ENCODE measurements around the gene INHA. TPM values are rescaled to one million over a fixed set of nuclear protein-coding genes. Genes with fewer than 3 reads are reported as not detected.

INHA gene
- polyA plus RNA-seq, 10 donors = 0.16 to 1.5 (median 0.57) TPM

DNA sequence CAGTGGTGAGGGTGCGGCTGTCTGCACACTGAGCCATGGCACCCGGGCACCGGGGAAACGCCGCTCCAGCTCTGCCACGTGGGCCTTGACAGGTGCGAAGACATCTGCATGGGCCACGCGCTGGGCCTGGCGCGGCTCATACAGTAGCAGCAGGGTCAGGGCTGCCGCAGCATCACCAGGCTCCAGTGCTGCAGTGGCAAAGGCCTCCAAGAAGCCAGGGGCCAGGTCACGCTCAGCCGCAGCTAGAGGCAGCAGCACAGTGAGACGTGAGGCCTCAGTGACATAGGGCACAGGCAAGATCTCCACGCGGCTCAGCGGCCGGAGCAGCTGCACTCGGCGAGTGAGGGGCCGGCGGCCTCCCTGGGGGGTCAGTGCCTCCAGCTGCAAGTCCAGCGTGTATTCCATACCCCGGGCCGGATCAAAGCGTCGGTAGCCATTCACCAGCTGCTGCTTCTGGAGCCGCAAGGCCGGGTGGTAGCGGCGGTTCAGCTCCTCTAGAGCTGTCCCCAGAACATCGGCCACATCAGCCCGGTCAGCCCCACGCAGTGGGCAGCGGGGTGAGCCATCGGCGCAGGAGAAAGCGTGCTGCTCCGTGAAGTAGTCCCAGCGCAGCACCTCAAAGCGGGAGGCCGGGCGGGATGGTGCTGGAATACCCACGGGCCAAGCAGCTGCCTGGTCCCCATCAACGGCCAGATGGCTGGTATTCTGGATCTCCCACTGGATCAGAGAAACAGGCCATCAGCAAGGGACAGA is 32.0 kb upstream of the INHA start:
- DNase-seq = no peak

- no peak for DNase-seq
Observed at GRCh38 chr2:219540784-219541504, 31.2 kb upstream of the INHA start.

DNA sequence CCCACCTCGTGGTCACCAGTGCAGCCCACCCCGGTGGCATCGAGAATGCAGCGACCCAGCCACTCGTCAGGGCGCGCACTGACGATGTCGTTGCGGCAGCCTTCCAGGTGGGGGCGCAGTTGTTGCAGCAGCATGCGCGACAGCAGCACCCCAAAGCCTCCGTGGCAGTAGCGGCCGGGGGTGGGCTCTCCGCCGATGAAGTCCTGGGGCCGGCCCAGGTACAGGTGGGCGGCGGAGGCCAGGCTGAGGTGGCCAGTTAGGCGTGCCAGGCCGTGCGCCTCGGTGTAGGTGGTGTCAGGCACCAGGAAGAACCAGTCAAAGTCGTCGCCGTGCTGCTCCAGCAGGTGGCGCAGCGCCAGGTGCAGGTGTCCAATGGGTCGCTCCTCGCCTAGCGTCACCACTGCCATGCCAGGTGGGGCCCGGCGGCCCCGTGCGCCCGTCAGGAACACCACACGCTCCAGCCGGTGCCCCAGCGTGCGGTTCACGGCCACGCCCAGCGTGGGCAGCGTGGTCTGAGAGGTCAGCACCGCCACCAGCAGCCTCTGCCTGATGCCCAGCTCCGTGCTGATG is 30.4 kb upstream of the INHA start:
- peak; percentile 56 to 90 (median 75) for DNase-seq

GRCh38 chr2:219542931-219543595 is 29.0 kb upstream of the INHA start:
- DNase-seq = no peak

DNA sequence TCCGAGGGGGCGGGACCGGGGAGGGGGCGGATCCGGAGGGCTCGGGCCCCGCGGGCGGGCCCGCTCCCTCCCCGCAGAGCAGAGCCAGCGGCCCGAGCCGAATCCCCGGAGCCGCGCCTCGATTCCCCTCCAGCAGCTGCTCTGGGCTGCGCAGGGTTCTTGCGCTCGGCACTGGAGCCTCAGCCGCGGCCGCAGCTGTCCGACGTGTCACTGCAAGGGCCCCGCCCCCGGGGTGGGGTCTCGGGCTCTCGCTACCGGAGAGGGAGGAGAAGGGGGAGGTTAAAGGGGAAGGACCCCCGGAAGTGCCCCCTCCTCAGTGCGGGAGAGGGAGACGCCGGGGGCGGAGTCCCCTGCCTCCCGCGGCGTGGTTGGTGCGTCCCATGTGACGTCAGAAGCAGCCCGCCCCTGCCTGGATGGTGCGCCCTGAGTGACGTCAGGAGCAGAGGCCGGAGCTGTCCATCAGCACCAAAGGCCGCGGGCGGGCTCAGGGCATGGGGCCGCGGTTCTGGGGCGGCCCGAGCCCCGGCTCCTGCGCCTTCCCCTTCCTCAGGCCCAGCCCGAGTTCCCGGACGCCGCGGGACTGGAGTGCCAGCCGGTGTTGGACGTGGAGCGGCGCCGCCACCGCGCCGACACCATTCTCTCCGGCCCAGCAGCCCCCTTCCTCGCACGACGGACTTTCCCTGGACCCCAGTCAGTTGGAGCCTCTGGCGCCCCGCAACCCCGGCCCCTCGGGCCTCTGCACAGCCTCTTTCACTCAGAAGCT is 28.3 kb upstream of the INHA start, which contains the start of the genes CHPF and TMEM198:
CHPF (minus strand) TSS at position 214 of the 763 bp plus-strand sequence. CDS start 271 bp downstream, outside the sequence.
TMEM198 (plus strand) TSS at position 433 of the 763 bp plus-strand sequence. CDS start 700 bp downstream, outside the sequence.
- peak; percentile 99 for DNase-seq

DNA sequence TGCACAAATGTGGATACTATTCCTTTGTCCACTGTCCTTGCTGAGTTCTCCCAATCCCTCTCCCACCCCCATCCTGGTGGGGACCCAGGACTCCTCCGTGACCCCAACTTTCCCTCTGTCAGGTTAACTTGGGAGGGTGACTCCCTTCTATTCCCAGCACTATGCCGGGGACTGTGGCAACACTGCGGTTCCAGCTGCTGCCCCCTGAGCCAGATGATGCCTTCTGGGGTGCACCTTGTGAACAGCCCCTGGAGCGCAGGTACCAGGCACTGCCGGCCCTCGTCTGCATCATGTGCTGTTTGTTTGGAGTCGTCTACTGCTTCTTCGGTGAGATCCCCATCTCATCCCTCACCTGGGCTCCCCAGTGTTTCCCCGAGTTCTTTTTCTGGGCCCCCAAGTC is 27.5 kb upstream of the INHA start:
- no peak for DNase-seq

GRCh38 chr2:219545295-219545942 is 26.7 kb upstream of the INHA start:
- DNase-seq = no peak

DNA sequence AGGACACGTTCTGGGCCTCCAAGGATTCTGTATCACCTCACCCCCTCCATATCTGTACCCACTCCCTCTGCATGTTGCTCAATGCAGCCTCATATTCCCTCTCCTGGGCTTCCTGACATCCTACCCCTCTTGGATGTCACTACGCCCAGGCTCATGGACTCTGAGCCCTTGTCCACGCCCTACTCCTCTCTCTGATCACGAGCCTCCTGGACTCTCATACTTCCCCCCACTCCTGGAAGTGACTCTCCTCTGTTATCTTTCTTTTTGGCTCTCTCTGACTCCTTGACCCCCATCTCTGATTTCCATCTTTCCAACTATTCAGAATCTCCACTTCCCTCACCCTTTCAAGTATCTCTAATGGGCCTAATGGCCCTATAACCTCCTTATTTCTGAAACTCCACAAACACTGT is 26.2 kb upstream of the INHA start:
- no peak for DNase-seq

- no peak for DNase-seq
Observed at GRCh38 chr2:219547621-219548020, 24.5 kb upstream of the INHA start.

- no peak for DNase-seq
Observed at GRCh38 chr2:219548990-219549389, 23.1 kb upstream of the INHA start.

- DNase-seq = no peak
Observed at GRCh38 chr2:219549619-219550018, 22.5 kb upstream of the INHA start.

GRCh38 chr2:219551441-219552381 is 20.4 kb upstream of the INHA start:
- peak in 1 of 3 donors; percentile 47 for DNase-seq

DNA sequence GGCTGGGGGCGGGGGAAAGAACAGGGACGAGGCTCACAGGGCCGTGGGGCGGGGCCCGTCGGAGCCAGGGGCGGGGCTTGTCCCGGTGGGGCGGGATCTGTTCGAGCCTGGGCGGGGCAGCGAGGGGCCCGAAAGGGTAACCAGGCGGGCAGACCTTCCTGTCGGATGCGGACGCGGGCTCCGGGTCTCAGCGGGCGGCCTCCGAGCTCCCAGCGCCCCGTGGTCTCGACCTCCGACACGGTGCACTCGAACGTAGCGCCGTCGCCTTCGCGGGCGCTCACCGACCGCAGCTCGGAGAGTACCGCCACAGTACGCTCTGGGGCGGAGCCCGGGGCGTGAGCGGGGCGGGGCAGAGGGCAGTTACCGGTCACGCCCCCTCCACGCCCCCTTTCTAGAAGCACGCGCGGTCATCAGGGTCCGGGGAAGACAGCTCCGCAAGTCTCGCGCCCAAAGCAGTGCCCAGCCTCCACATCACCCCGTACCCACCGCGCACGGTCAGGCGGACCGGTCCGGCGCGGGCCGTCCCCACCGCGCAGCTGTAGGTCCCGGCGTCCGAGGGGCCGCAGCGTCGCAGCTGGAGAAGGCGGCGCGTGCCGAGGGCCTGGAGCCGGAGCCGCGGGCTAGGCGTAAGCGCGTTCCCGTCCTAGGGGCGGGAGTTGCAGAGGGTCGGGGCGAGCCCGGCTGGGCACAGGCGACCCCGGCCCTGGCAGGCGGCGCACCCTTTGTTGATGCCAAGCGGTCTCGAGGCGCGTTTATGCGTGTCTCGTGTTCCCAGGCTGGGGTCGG is 19.5 kb upstream of the INHA start:
- peak; percentile 81 to 96 (median 90) for DNase-seq

DNA sequence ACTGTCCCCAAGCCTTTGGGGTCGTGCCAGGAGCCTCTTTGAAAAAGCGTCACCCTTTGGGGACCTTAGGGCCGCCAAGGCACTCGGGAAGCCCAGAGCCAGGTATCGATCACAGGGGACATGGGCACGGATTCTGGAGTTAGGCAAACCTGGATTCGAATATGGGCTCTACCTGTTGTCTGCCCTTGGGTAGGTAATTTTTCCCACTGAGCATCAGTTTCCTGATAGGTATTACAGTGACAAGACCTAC is 19.0 kb upstream of the INHA start:
- no peak for DNase-seq

DNA sequence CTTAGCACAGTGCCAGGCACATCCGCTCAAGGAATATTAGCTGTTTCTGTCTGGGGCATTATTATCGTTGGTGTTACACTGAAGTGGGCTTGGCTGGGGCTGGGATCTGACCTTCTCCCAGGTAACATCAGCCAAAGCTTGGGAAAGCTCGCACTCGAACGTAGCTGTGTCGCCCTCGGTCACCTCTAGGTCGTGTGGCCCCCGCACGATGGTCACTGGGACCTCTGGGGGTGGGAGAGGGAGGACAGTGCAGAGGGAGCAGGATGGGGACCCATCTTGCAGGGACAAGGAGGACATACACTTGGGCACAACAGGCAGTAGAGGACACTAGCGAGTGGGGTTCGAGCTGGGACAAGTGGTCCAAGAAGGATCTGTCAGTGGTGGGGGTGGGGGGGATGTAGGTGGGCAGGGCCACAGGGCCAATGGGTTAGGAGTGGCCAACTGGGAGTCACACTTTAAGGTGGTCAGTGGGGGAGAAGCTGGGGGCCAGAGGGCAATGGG is 18.6 kb upstream of the INHA start:
- no peak for DNase-seq

DNA sequence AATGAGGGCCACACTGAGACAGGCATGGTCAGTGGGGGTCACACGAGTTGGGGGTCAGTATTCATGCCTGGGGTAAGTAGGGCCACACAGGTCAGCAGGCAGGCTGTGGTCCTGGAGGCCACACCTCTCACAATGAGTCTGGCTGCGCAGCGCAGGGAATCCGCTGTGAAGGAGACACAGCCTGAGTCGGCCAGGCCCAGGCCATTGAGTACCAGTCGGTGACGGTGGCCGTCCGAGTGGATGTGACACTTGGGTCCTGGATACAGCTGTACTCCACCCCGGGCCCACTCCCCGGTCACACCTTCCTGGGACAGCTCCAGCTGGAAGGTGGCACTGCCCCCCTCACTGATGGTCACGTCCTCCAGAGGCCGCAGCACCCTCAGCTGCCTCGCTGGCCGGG is 17.8 kb upstream of the INHA start:
- no peak for DNase-seq

DNA sequence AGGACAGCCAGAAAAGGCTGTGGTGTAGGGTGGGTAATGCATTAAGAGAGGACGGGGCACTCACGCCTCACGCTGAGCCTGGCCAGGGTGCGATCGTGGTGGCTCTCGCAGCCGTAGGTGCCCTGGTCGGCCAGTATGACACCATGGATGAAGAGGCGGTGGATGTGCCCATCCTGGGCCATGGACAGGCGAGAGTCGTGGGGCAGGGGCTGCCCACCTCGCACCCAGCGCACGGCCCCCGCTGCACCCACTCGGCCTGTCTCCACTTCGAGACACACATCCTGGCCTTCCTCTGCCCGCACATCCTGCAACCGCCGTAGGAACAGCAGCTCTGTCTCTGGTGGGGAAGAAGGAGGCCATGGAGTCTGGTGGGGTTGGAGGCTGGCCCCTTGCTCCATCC is 16.2 kb upstream of the INHA start:
- DNase-seq = no peak

GRCh38 chr2:219556413-219556812 is 15.7 kb upstream of the INHA start:
- DNase-seq = no peak

- DNase-seq = no peak
Observed at GRCh38 chr2:219557320-219557719, 14.8 kb upstream of the INHA start.
